Measurements from ENCODE around the gene N4BP2L2.
"Not testable (repeated sequence)": the region's sequence is repeated elsewhere in the genome, so short reads cannot be mapped to it uniquely, and the experiment has no call there.

Gene N4BP2L2

GRCh38 chr13:32575687-32576086 is 37.1 kb upstream of the N4BP2L2 start:
- not testable (repeated sequence) for H3K27me3 ChIP-seq (ENCODE audit: control insufficient read depth in 5 of 5, insufficient read depth in 4 of 5, low read length in 5 of 5); H3K9me3 ChIP-seq (ENCODE audit: control insufficient read depth in 5 of 5, low read length in 5 of 5); H3K27ac ChIP-seq (ENCODE audit: low read depth, low read length); H3K4me3 ChIP-seq (ENCODE audit: low read depth in 1 of 5, low read length in 5 of 5); H3K36me3 ChIP-seq (ENCODE audit: control insufficient read depth in 5 of 5, insufficient read depth in 5 of 5, low read length in 5 of 5); H3K9ac ChIP-seq (ENCODE audit: low read length in 5 of 5); H3K4me1 ChIP-seq (ENCODE audit: control insufficient read depth in 5 of 5, insufficient read depth in 5 of 5, low read length in 5 of 5)

- not testable (repeated sequence) for H3K27ac ChIP-seq (ENCODE audit: low read depth, low read length); H3K27me3 ChIP-seq (ENCODE audit: control insufficient read depth in 5 of 5, insufficient read depth in 4 of 5, low read length in 5 of 5); H3K4me1 ChIP-seq (ENCODE audit: control insufficient read depth in 5 of 5, insufficient read depth in 5 of 5, low read length in 5 of 5); H3K9ac ChIP-seq (ENCODE audit: low read length in 5 of 5); H3K36me3 ChIP-seq (ENCODE audit: control insufficient read depth in 5 of 5, insufficient read depth in 5 of 5, low read length in 5 of 5); H3K4me3 ChIP-seq (ENCODE audit: low read depth in 1 of 5, low read length in 5 of 5); H3K9me3 ChIP-seq (ENCODE audit: control insufficient read depth in 5 of 5, low read length in 5 of 5)
These were observed 22.2 kb upstream of the N4BP2L2 start for GRCh38 chr13:32560842-32561241.

GRCh38 chr13:32555613-32556012 is 17.0 kb upstream of the N4BP2L2 start:
- H3K27ac ChIP-seq (ENCODE audit: low read depth, low read length) = no peak overlapping the region
- H3K9me3 ChIP-seq (ENCODE audit: control insufficient read depth in 5 of 5, low read length in 5 of 5) = peaks cover 0 to 2% (median 0%) of the 10 kb centered on the region in 5 donors
- H3K9ac ChIP-seq (ENCODE audit: low read length in 5 of 5) = no peak overlapping the region
- no peaks in the 10 kb centered on the region for H3K36me3 ChIP-seq (ENCODE audit: control insufficient read depth in 5 of 5, insufficient read depth in 5 of 5, low read length in 5 of 5)
- H3K27me3 ChIP-seq (ENCODE audit: control insufficient read depth in 5 of 5, insufficient read depth in 4 of 5, low read length in 5 of 5) = no peaks in the 10 kb centered on the region
- no peaks in the 10 kb centered on the region for H3K4me1 ChIP-seq (ENCODE audit: control insufficient read depth in 5 of 5, insufficient read depth in 5 of 5, low read length in 5 of 5)
- no peak overlapping the region for H3K4me3 ChIP-seq (ENCODE audit: low read depth in 1 of 5, low read length in 5 of 5)

- no peak overlapping the region for H3K27ac ChIP-seq (ENCODE audit: low read depth, low read length)
- H3K27me3 ChIP-seq (ENCODE audit: control insufficient read depth in 5 of 5, insufficient read depth in 4 of 5, low read length in 5 of 5) = no peaks in the 10 kb centered on the region
- H3K4me1 ChIP-seq (ENCODE audit: control insufficient read depth in 5 of 5, insufficient read depth in 5 of 5, low read length in 5 of 5) = no peaks in the 10 kb centered on the region
- H3K9me3 ChIP-seq (ENCODE audit: control insufficient read depth in 5 of 5, low read length in 5 of 5) = no peaks in the 10 kb centered on the region
- H3K9ac ChIP-seq (ENCODE audit: low read length in 5 of 5) = no peak overlapping the region
- H3K4me3 ChIP-seq (ENCODE audit: low read depth in 1 of 5, low read length in 5 of 5) = no peak overlapping the region
- no peaks in the 10 kb centered on the region for H3K36me3 ChIP-seq (ENCODE audit: control insufficient read depth in 5 of 5, insufficient read depth in 5 of 5, low read length in 5 of 5)
These were observed 15.1 kb upstream of the N4BP2L2 start for GRCh38 chr13:32553720-32554119.

- Histone ChIP-seq H3K36me3 (ENCODE audit: control insufficient read depth in 5 of 5, insufficient read depth in 5 of 5, low read length in 5 of 5) (no peaks in the 10 kb centered on the region), H3K4me1 (ENCODE audit: control insufficient read depth in 5 of 5, insufficient read depth in 5 of 5, low read length in 5 of 5) (no peaks in the 10 kb centered on the region), H3K4me3 (ENCODE audit: low read depth in 1 of 5, low read length in 5 of 5) (no peak overlapping the region), H3K27ac (ENCODE audit: low read depth, low read length) (no peak overlapping the region), H3K27me3 (ENCODE audit: control insufficient read depth in 5 of 5, insufficient read depth in 4 of 5, low read length in 5 of 5) (no peaks in the 10 kb centered on the region), H3K9ac (ENCODE audit: low read length in 5 of 5) (no peak overlapping the region), H3K9me3 (ENCODE audit: control insufficient read depth in 5 of 5, low read length in 5 of 5) (no peaks in the 10 kb centered on the region)
These were observed 11.2 kb upstream of the N4BP2L2 start for GRCh38 chr13:32549788-32550187.

GRCh38 chr13:32548837-32549236 is 10.2 kb upstream of the N4BP2L2 start:
- no peak overlapping the region for H3K27ac ChIP-seq (ENCODE audit: low read depth, low read length)
- H3K27me3 ChIP-seq (ENCODE audit: control insufficient read depth in 5 of 5, insufficient read depth in 4 of 5, low read length in 5 of 5) = no peaks in the 10 kb centered on the region
- H3K4me1 ChIP-seq (ENCODE audit: control insufficient read depth in 5 of 5, insufficient read depth in 5 of 5, low read length in 5 of 5) = no peaks in the 10 kb centered on the region
- H3K9me3 ChIP-seq (ENCODE audit: control insufficient read depth in 5 of 5, low read length in 5 of 5) = no peaks in the 10 kb centered on the region
- no peaks in the 10 kb centered on the region for H3K36me3 ChIP-seq (ENCODE audit: control insufficient read depth in 5 of 5, insufficient read depth in 5 of 5, low read length in 5 of 5)
- H3K9ac ChIP-seq (ENCODE audit: low read length in 5 of 5) = no peak overlapping the region
- no peak overlapping the region for H3K4me3 ChIP-seq (ENCODE audit: low read depth in 1 of 5, low read length in 5 of 5)

- Histone ChIP-seq H3K27ac (ENCODE audit: low read depth, low read length) (no peak overlapping the region), H3K36me3 (ENCODE audit: control insufficient read depth in 5 of 5, insufficient read depth in 5 of 5, low read length in 5 of 5) (no peaks in the 10 kb centered on the region), H3K9me3 (ENCODE audit: control insufficient read depth in 5 of 5, low read length in 5 of 5) (no peaks in the 10 kb centered on the region), H3K9ac (ENCODE audit: low read length in 5 of 5) (no peak overlapping the region), H3K4me3 (ENCODE audit: low read depth in 1 of 5, low read length in 5 of 5) (no peak overlapping the region), H3K4me1 (ENCODE audit: control insufficient read depth in 5 of 5, insufficient read depth in 5 of 5, low read length in 5 of 5) (no peaks in the 10 kb centered on the region), H3K27me3 (ENCODE audit: control insufficient read depth in 5 of 5, insufficient read depth in 4 of 5, low read length in 5 of 5) (no peaks in the 10 kb centered on the region)
These were observed 6.5 kb upstream of the N4BP2L2 start for GRCh38 chr13:32545083-32545482.

GRCh38 chr13:32542221-32542620 is 3.6 kb upstream of the N4BP2L2 start:
- Histone ChIP-seq H3K9me3 (ENCODE audit: control insufficient read depth in 5 of 5, low read length in 5 of 5) (peaks cover 0 to 6% (median 3%) of the 10 kb centered on the region in 5 donors), H3K27ac (ENCODE audit: low read depth, low read length) (no peak overlapping the region), H3K4me3 (ENCODE audit: low read depth in 1 of 5, low read length in 5 of 5) (no peak overlapping the region), H3K27me3 (ENCODE audit: control insufficient read depth in 5 of 5, insufficient read depth in 4 of 5, low read length in 5 of 5) (no peaks in the 10 kb centered on the region), H3K9ac (ENCODE audit: low read length in 5 of 5) (no peak overlapping the region), H3K36me3 (ENCODE audit: control insufficient read depth in 5 of 5, insufficient read depth in 5 of 5, low read length in 5 of 5) (no peaks in the 10 kb centered on the region), H3K4me1 (ENCODE audit: control insufficient read depth in 5 of 5, insufficient read depth in 5 of 5, low read length in 5 of 5) (peaks cover 2 to 14% (median 7%) of the 10 kb centered on the region in 5 donors)

GRCh38 chr13:32538143-32538620 is 413 bp downstream of the N4BP2L2 start:
- H3K27ac ChIP-seq (ENCODE audit: low read depth, low read length) = peak overlapping the region; percentile 96
- H3K4me1 ChIP-seq (ENCODE audit: control insufficient read depth in 5 of 5, insufficient read depth in 5 of 5, low read length in 5 of 5) = peaks cover 2 to 36% (median 31%) of the 10 kb centered on the region in 5 donors
- H3K9me3 ChIP-seq (ENCODE audit: control insufficient read depth in 5 of 5, low read length in 5 of 5) = peaks cover 0 to 6% (median 3%) of the 10 kb centered on the region in 5 donors
- peak overlapping the region; percentile 96 to 100 (median 99) for H3K9ac ChIP-seq (ENCODE audit: low read length in 5 of 5)
- H3K27me3 ChIP-seq (ENCODE audit: control insufficient read depth in 5 of 5, insufficient read depth in 4 of 5, low read length in 5 of 5) = no peaks in the 10 kb centered on the region
- peaks cover 8 to 14% (median 12%) of the 10 kb centered on the region in 5 donors for H3K36me3 ChIP-seq (ENCODE audit: control insufficient read depth in 5 of 5, insufficient read depth in 5 of 5, low read length in 5 of 5)
- H3K4me3 ChIP-seq (ENCODE audit: low read depth in 1 of 5, low read length in 5 of 5) = peak overlapping the region; percentile 88 to 100 (median 98)

- Histone ChIP-seq H3K27me3 (ENCODE audit: control insufficient read depth in 5 of 5, insufficient read depth in 4 of 5, low read length in 5 of 5) (no peaks in the 10 kb centered on the region), H3K9me3 (ENCODE audit: control insufficient read depth in 5 of 5, low read length in 5 of 5) (peaks cover 0 to 6% (median 3%) of the 10 kb centered on the region in 5 donors), H3K27ac (ENCODE audit: low read depth, low read length) (peak overlapping the region; percentile 96), H3K4me3 (ENCODE audit: low read depth in 1 of 5, low read length in 5 of 5) (peak overlapping the region; percentile 88 to 100 (median 98)), H3K9ac (ENCODE audit: low read length in 5 of 5) (peak overlapping the region; percentile 96 to 100 (median 99)), H3K4me1 (ENCODE audit: control insufficient read depth in 5 of 5, insufficient read depth in 5 of 5, low read length in 5 of 5) (peaks cover 2 to 36% (median 32%) of the 10 kb centered on the region in 5 donors), H3K36me3 (ENCODE audit: control insufficient read depth in 5 of 5, insufficient read depth in 5 of 5, low read length in 5 of 5) (peaks cover 8 to 14% (median 12%) of the 10 kb centered on the region in 5 donors)
These were observed 934 bp downstream of the N4BP2L2 start for GRCh38 chr13:32537580-32538142.
